Dermis blood vessel endothelial cell (primary cell): Measurements from ENCODE around the gene KLHDC10. TPM values are rescaled to one million over a fixed set of nuclear protein-coding genes. Genes with fewer than 3 reads are reported as not detected.
"Not testable (repeated sequence)": the region's sequence is repeated elsewhere in the genome, so short reads cannot be mapped to it uniquely, and the experiment has no call there.

Experiments
- DNase-seq: peaks from one replicate; pipeline ENCODE4 v3.0.0; 2010
- total RNA-seq: library from RNA; depleted of rRNA; stranded (reverse); fragments of >200 nt; gene quantifications from 2 replicates; pipeline ENCODE4 v1.2.3, GENCODE V29; 2014

The KLHDC10 gene, protein sequence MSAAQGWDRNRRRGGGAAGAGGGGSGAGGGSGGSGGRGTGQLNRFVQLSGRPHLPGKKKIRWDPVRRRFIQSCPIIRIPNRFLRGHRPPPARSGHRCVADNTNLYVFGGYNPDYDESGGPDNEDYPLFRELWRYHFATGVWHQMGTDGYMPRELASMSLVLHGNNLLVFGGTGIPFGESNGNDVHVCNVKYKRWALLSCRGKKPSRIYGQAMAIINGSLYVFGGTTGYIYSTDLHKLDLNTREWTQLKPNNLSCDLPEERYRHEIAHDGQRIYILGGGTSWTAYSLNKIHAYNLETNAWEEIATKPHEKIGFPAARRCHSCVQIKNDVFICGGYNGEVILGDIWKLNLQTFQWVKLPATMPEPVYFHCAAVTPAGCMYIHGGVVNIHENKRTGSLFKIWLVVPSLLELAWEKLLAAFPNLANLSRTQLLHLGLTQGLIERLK
- 26.9 and 33.8 TPM in 2 replicates for total RNA-seq

DNA sequence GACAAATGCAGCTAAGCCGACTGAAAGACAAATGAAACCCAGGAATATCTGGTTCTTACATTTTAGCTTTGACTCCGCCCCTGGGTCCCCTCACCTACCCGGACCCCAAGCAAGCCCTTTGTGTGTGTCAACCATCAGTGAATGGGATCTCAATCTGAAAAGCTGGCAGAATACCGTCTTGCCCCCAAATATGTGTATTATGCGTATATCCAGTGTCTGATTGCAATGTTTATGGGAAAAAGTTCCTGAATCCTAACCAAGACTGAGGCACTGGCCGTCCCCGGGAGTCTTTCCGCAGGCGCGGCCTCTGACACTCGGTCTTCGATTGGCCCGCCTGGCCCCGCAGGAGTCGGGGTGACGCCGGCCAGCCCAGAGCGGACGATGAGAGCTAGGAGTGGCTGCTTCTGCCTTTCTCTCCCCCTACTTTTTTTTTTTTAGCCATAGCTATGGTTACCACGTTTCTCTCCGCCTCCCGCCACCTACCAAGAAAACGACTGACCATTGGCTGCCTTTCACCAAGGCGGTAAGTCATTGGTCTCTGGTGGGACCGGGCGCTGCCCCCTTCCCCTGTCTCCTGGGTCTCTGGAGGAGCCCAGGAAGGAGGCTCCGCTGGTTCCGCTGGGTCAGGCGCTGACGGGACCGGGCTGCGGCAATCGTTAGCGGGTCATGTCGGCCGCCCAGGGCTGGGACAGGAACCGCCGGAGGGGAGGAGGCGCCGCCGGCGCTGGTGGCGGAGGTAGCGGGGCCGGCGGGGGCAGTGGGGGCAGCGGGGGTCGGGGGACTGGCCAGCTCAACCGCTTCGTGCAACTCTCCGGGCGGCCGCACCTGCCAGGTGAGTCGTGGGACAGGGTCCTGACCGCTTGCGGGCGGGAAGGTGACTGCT is at the start of gene KLHDC10:
TSS of gene KLHDC10 (plus strand) at position 557 of the 883 bp plus-strand sequence. CDS start at position 667, 110 bp downstream.
- DNase-seq: peak; percentile 99

DNA sequence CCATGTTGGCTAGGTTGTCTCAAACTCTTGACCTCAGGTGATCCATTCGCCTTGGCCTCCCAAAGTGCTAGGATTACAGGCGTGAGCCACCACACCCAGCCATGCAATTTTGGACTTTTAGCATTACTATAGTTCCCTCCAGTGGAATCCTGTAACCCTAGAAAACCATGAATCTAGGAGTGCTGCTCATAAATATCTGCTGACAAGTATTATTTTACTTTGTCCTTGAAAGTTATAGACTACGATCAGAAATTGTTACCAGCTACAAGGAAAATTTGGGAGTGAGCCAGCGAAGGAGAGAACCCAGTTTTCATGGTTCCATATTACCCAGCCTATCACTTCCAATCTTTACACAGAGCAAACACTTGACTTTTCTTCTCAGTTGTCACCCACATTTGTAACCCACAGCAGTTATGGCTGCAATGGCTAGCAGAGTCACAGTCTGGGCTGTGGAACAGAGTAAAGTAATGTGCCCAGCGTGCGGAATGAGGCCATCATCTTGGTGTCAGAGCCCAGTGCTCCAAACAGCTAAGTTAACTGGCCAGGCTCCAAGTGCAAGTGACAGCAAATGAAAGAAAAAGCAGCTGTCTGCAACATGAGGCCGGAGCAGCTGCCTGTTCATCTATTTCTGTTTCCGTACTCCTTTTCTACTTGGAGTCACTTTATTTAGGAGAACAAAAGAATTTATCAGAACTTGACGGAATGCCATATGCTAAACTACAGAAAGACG is 49.1 kb upstream of the KLHDC10 start:
- DNase-seq: no peak

DNA sequence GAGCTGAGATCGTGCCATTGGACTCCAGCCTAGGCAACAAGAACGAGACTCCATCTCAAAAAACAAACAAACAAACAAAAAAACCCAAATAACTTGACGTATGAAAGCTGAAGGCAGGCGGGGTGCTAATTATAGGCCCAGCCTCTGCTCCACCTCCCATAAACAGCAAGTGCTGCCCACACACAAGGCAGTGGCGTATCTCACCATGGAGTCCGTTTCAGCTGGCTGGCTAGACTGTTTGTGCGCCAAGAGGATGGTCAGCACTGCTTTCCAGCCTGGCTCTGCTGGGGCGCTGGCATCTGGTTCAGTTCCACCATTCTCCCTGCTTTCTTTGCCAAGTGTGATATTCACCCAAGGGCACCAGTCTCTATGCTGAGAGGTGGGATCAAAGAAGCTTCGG is 48.2 kb upstream of the KLHDC10 start:
- no peak for DNase-seq

DNA sequence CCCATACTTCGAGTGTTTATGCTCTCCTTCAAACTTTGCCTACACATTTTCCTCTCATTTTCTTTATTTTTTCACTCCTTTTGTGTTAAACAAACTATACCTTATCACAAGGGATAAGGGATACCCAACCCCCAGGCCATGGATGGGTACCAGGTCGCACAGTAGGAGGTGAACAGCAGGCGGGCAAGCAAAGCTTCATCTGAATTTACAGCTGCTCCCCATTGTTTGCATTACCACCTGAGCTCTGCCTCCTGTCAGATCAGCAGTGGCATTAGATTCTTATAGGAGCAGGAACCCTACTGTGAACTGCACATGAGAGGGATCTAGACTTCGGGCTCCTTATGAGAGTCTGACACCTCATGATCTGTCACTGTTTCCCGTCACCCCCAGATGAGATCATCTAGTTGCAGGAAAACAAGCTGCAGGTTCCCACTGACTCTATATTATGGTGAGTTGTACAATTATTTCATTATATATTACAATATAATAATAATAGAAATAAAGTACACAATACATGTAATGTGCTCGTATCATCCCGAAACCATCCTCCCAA is 47.6 kb upstream of the KLHDC10 start:
- DNase-seq: peak; percentile 19

DNA sequence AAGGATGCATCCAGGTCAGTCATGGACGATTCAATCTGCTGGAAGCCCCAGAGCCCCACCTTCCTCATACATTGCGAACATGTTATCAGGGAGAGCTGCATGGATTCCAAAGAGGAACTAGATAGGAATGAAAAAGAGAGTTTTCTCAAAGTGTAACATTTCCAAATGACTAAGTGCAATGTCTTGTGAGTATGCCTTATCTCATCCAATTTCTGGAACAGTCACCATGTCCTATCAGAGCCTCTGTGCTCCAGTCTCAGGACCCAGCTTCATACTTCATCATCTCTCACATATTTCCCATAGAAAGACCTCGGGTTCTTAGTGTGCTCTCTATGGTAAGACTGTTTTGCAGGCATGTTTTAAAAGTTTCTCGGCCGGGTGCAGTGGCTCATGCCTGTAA is 45.9 kb upstream of the KLHDC10 start:
- DNase-seq: no peak

DNA sequence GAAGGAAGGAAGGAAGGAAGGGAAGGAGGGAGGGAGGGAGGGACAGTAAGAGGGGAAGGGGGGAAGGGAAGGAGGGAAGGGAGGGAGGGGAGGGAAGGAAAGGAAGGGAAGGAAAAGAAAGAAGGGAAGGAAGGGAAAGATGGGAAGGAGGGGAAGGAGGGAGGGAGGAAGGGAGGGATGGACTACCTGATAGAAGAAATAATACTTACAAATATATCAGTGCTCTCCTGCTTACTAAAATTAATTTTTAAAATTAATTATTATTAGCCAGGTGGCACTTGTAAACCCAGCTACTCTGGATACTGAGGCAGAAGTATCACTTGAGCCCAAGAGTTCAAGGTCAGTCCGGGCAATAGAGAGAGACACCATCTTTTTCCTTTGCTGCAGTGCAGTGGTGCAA is 37.6 kb upstream of the KLHDC10 start:
- DNase-seq: no peak

DNA sequence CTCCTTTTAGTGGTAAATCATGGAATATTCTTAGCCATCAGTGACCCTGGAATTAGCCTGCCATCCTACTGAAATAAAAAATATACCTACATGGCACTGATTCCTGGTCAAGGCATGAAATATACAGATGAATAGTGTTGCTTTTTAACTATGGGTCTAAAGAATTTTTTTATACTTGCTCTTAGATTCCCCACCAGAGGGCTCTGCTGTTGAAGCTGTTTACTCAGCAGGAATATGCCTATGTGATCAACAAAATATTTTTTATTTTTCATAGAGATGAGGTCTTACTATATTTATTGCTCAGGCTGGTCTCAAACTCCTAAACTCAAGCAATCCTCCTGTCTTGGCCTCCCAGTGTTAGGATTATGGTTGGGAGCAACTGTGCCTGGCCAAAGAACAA is 32.6 kb upstream of the KLHDC10 start:
- peak; percentile 43 for DNase-seq

DNA sequence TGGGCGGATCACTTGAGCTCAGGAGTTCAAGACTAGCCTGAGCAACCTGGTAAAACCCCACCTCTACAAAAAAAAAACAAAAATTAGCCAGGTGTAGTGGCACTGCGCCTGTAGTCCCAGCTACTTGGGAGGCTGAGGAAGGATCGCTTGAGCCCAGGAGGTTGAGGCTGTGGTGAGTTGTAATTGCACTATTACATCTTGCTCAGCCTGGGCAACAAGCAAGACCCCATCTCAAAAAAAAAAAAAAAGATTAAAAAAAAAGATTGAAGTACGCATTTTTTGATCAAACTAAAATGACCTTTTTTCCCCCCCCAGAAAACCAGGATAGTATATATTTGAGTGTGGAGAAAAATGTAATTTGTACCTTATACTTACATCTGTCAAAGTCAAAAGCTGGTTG is 29.8 kb upstream of the KLHDC10 start:
- DNase-seq: no peak

DNA sequence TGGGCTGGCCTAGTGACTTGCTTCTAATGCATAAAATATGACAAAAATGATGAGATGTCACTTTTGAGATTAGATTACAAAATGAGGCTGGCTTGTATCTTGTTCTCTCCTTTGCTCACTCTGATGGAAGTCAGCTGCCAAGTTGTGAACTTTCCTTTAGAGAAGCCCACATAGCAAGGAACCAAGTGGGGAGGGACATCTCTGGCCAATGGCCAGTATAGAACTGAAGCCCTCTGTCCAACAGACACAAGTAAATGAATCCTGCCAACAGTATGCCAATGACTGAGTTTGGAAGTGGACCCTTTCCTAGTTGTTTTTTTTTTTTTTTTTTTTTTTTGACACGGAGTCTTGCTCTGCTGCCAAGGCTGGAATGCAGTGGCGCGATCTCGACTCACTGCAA is 22.5 kb upstream of the KLHDC10 start:
- no peak for DNase-seq

DNA sequence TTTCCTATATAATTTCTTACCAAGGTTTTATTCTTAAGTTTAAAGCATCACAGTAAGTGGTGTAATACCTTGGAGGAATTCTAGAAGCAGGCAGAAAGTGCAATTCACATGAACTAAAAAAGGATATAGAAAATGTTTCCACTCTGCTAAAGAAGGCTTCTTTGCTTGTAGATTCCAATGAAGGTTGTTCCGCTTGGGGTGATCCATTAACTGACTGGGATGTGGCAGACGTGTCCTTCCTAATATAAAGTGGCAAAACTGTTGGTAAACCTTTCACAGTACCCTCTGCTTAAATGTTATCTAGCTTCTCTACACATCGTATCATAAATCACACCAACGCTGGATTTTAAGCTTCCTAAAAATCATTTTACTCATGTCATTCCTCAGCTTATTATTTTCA is 21.4 kb upstream of the KLHDC10 start:
- DNase-seq: no peak

DNA sequence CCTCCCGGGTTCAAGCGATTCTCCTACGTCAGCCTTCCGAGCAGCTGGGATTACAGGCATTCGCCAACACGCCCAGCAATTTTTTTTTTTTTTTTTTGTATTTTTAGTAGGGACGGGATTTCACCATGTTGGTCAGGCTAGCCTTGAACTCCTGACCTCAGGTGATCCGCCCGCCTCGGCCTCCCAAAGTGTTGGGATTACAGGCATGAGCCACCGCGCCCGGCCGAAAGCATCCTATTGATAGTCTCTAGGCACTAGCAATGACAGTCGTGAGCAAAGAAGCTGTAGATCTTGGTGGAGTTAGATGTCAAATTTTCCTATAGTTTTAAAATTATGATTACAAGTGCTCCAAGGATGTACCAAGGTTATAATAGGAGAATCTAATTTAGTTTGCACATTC is 18.1 kb upstream of the KLHDC10 start:
- DNase-seq: not testable (repeated sequence)

DNA sequence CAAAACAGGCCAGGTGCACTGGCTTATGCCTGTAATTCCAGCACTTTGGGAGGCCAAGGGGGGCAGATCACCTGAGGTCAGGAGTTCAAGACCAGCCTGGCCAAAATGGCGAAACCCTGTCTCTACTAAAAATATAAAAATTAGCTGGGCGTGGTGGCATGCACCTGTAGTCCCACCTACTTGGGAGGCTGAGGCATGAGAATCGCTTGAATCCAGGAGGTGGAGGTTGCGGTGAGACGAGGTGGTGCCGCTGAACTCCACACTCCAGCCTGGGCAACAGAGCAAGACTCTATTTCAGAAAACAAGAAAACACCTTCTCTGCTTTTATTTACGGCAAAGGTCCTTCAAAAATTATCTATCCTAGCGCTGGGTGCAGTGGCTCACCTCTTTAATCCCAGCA is 15.1 kb upstream of the KLHDC10 start:
- not testable (repeated sequence) for DNase-seq

DNA sequence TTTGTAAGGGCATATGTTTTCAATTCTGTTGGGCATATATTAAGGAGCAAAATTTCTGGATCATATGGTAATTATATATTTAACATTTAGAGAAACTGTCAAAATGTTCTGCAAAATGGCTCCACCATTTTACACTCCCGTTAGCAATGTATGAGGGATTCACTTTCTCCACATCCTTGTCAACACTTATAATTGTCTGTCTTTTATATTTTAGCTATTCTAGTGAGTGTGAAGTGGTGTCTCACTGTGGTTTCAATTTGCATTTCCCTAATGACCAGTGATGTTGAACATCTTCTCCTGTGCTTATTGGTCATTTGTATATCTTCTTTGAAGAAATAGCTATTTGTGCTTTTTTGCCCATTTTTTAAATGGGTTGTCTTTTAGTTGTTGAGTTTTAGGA is 8.1 kb upstream of the KLHDC10 start:
- DNase-seq: no peak

DNA sequence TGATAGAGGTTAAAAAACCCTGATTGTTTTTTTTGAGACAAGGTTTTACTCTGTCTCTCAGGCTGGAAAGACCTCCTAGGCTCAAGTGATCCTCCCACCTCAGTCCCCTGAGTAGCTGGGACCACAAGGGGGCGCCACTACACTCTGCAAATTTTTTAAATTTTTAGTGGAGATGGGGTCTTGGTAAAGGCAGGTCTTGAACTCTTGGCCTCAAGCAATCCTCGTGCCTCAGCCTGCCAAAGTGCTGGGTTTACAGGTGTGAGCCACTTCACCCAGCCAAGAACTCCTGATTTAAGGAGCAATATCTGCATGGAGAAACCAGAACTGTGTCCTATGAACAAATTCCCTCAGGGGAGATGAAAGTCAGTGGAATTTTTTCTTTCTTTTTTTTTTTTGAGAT is 7.3 kb upstream of the KLHDC10 start:
- peak; percentile 66 for DNase-seq

DNA sequence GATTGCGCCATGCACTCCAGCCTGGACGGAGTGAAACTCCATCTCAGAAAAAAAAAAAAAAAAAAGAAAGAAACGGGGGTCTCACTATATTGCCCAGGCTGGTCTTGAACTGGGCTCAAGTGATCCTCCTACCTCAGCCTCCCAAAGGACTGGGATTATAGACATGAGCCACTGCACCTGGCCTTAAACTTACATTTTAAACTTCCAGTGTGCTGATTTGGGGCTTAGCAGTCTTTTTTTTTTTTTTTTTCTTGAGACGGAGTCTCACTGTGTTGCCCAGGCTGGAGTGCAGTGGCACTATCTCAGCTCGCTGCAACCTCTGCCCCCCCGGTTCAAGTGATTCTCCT is 5.8 kb upstream of the KLHDC10 start:
- not testable (repeated sequence) for DNase-seq

DNA sequence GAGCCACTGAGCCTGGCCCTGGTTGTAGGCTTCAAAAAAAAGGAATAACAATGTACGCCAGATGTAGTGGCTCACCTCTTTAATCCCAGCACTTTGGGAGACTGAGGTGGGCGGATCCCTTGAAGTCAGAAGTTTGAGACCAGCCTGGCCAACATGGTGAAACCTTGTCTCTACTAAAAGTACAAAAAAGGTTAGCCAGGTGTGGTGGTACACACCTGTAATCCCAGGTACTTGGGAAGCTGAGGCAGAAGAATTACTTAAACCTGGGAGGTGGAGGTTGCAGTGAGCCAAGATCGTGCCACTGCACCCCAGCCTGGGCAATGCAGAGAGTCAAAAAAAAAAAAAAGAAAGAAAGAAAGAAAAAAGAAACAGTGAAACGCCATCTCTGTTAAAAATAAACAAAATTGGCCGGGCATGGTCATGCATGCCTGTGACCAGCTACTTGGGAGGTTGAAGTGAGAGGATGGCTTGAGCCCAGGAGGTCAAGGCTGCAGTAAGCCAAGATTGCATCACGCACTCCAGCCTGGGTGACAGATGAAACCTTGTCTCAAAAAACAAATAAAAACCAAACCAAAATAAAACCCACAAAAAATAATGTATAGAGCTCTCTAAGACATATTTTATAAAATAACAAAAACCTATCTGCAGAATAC is 4.7 kb upstream of the KLHDC10 start:
- no peak for DNase-seq

DNA sequence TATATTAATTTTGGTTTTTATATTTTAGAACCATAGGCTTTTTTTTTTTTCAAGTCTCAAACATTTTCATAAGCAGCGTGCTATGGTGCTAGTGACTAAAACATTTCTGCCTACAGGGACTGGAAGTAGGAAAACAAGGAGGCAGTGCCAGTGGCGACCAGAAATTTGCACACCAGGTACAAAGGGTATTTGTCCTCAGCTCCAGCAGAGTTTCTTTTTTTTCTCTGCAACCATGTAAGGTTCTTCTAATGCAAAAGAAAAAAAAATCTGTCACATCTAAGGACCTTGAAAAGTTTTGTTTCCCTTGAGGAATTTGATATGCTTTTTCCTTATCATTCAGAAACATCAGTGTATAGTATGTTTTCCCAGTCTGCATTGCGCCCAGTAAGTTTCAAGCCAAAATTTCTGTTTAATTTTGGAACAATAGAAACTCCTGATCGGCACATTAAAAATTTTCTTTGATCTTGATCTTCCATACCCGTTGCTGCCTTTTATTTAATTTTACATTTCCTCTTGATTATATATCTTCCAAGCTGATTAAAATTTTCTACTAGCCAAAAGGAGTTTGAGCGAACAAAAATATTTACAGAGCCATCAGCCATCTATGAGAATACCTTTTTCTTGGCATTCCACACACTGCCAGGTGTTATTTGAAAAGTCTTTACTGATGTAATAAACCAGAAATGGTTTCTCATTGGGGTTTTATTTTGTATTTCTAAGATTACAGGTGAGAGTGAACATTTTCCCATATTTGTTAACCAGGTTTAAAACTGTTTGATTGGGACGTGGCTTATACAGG is 956 bp upstream of the KLHDC10 start:
- DNase-seq: no peak

DNA sequence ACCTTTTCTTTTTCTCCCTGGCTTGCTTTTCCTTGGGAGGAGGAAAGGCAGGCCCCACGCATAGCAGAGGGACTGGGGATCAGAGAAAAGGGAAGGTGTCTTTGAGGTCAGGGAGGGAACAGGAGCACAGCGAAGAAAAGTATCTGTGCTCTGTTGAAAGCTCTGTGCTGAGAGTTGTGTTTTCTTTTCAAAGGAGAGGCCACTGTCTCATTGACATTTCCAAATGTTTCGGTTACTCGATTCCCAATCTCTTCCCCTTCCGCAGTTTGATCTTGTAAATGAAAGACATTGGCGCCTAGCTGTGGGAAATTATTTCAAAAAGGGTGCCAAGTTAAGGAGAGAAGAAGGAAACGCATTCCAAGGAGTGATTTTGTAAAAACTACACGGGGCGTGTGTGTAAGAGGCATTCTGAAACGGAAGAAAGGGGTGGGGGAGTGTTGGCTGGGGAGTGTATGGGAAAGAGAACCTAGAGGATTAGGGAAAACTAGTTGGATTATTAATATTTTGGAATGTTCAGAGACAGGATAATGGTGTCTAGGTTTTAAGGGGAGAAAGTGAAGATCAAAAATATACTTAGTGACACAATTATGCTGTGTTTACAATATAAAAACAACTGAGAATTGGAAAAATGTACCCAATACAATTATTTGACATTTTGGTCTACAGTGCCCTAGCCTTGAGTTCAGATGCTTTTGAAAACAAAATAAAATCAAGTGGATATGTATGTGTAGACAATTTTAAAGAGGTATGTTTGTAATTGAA is 708 bp downstream of the KLHDC10 start:
- DNase-seq: peak; percentile 20

DNA sequence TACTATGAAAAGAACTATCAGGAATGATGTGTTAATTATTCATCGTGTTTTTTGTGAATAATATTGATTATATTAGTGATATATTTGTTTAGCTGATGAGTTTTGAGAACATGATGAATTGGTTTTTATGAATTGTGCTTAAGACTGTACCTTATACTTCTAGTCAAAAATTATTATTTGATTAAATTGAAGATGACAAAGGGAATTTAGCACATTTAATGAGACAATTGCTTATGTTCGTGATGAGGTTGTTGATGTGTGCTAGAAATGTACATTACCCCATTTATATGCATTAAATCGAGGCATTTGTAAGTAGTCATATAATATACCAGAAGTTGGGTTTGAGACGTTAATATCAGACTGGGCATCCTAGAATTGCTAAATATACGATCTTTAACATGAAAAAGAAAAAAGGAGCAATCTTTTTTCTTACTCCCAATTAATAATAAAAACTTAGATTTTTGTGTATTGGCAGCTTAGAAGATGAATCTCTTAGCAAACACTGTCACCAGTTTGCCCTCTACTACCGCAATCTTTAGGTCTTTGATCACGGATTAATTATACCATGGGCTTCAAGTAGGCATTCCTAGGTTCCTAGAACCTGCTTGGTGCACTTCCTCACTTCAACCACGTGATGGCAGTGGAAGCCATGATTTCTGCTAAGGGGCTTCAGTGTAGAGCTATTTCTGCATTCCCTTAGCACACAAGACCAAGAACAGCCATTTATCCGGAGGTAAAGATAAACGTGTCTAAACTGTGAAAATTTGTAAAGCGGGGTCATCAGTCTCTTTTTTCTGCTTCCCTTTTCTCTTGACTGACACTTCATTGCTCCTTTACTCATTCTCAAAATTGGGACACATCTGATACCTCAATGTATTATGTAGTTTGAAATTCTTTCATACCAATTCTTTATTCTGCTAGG is 1.6 kb downstream of the KLHDC10 start:
- peak; percentile 93 for DNase-seq
